HepG2 (cell line): ENCODE data around the gene ZNRF4. TPM values are rescaled to one million over a fixed set of nuclear protein-coding genes. Genes with fewer than 3 reads are reported as not detected.

Source experiments
- CBX5 ChIP-seq: sonication (generic); formaldehyde crosslinking; IDR thresholded peaks from 2 replicates; pipeline ENCODE4 v1.4.0; 2020; ENCODE audit warnings: missing genetic modification reagents, borderline replicate concordance
- CHD4 ChIP-seq: fragments of 200-600 bp; sonication (generic); IDR thresholded peaks from 2 replicates; pipeline ENCODE4 v1.7.0; 2017; ENCODE audit warnings: mild to moderate bottlenecking, low read length, borderline replicate concordance
- DBP ChIP-seq: sonication (generic); formaldehyde crosslinking; IDR thresholded peaks from 2 replicates; pipeline ENCODE4 v1.4.0; 2020; ENCODE audit warnings: missing genetic modification reagents; ENCODE audit errors: not compliant biosample characterization
- ETV6 ChIP-seq: sonication (generic); formaldehyde crosslinking; conservative IDR thresholded peaks from 2 replicates; pipeline ENCODE4 v1.4.0; 2020; ENCODE audit warnings: missing genetic modification reagents
- MEF2D ChIP-seq: sonication (generic); formaldehyde crosslinking; IDR thresholded peaks from 2 replicates; pipeline ENCODE4 v1.5.1; 2020; ENCODE audit warnings: mild to moderate bottlenecking, missing genetic modification reagents
- MTA1 ChIP-seq: sonication (generic); formaldehyde crosslinking; IDR thresholded peaks from 2 replicates; pipeline ENCODE4 v1.4.0; 2020; ENCODE audit warnings: missing genetic modification reagents, mild to moderate bottlenecking, borderline replicate concordance
- NCOA5 ChIP-seq: sonication (generic); formaldehyde crosslinking; IDR thresholded peaks from 2 replicates; pipeline ENCODE4 v1.4.0; 2020; ENCODE audit warnings: missing genetic modification reagents
- NFKB2 ChIP-seq: sonication (generic); formaldehyde crosslinking; IDR thresholded peaks from 2 replicates; pipeline ENCODE4 v1.4.0; 2020; ENCODE audit warnings: missing genetic modification reagents, borderline replicate concordance
- ONECUT2 ChIP-seq: sonication (generic); formaldehyde crosslinking; IDR thresholded peaks from 2 replicates; pipeline ENCODE4 v1.4.0; 2020; ENCODE audit warnings: missing genetic modification reagents
- PBX2 ChIP-seq: IDR thresholded peaks from 2 replicates; pipeline ENCODE4 v1.6.1; 2016; ENCODE audit warnings: control low read depth
- REL ChIP-seq: sonication (generic); formaldehyde crosslinking; conservative IDR thresholded peaks from 2 replicates; pipeline ENCODE4 v1.8.0; 2022; ENCODE audit warnings: mild to moderate bottlenecking, missing genetic modification reagents, moderate library complexity
- RNF2 ChIP-seq: fragments of 450-650 bp; conservative IDR thresholded peaks from 2 replicates; pipeline ENCODE4 v1.6.1; 2016; ENCODE audit warnings: low read depth
- TOPORS ChIP-seq: sonication (generic); formaldehyde crosslinking; IDR thresholded peaks from 2 replicates; pipeline ENCODE4 v1.8.0; 2023; ENCODE audit warnings: mild to moderate bottlenecking, missing genetic modification reagents
- ZEB1 ChIP-seq: IDR thresholded peaks from 2 replicates; pipeline ENCODE4 v1.6.1; 2012; ENCODE audit warnings: mild to moderate bottlenecking, low read depth, inconsistent platforms; ENCODE audit not compliant: insufficient replicate concordance
- ZNF101 ChIP-seq: sonication (generic); formaldehyde crosslinking; IDR thresholded peaks from 2 replicates; pipeline ENCODE4 v1.4.0; 2020; ENCODE audit warnings: mild to moderate bottlenecking, low read depth, missing genetic modification reagents, borderline replicate concordance
- ZNF143 ChIP-seq: sonication (generic); formaldehyde crosslinking; IDR thresholded peaks from 2 replicates; pipeline ENCODE4 v1.4.0; 2020; ENCODE audit warnings: missing genetic modification reagents
- ZNF264 ChIP-seq: sonication (generic); formaldehyde crosslinking; IDR thresholded peaks from 2 replicates; pipeline ENCODE4 v1.4.0; 2020; ENCODE audit warnings: missing genetic modification reagents
- ZNF510 ChIP-seq: sonication (generic); formaldehyde crosslinking; IDR thresholded peaks from 2 replicates; pipeline ENCODE4 v1.4.0; 2020; ENCODE audit warnings: low read depth, mild to moderate bottlenecking, missing genetic modification reagents
- ZNF557 ChIP-seq: sonication (generic); formaldehyde crosslinking; IDR thresholded peaks from 2 replicates; pipeline ENCODE4 v1.4.0; 2020; ENCODE audit warnings: missing genetic modification reagents
- ZNF687 ChIP-seq: sonication (generic); formaldehyde crosslinking; IDR thresholded peaks from 2 replicates; pipeline ENCODE4 v1.5.1; 2020; ENCODE audit warnings: mild to moderate bottlenecking, missing genetic modification reagents, moderate library complexity
- ZSCAN21 ChIP-seq: sonication (generic); formaldehyde crosslinking; IDR thresholded peaks from 2 replicates; pipeline ENCODE4 v1.8.0; 2022; ENCODE audit warnings: mild to moderate bottlenecking, missing genetic modification reagents, moderate library complexity, borderline replicate concordance
- ZZZ3 ChIP-seq: sonication (generic); formaldehyde crosslinking; IDR thresholded peaks from 2 replicates; pipeline ENCODE4 v1.4.0; 2020; ENCODE audit warnings: missing genetic modification reagents, mild to moderate bottlenecking, borderline replicate concordance
- polyA plus RNA-seq, 8 experiments: library from polyadenylated mRNA; depleted of rRNA in 3 of 8; stranded (reverse) in 7 of 8; unstranded in 1 of 8; fragments of >200 nt; fragmentation: Illumina TruSeq in 4 of 8; extraction: Trizol in 4 of 8; gene quantifications; 2 replicates each; pipeline versions ENCODE4 v1.2.1 to v1.2.3, GENCODE V29; 2011 to 2016; ENCODE audit warnings: low read depth in 4 of 8, missing spikeins in 1 of 8, mixed read lengths in 1 of 8; ENCODE audit not compliant: insufficient read depth in 1 of 8
- total RNA-seq, 5 experiments: library from RNA; depleted of rRNA; stranded (reverse); fragments of >200 nt; fragmentation: Illumina TruSeq; extraction: Trizol; gene quantifications; 2 replicates each; pipeline ENCODE4 v1.2.3, GENCODE V29; 2016; ENCODE audit warnings: low read depth in 1 of 5
- TF ChIP-seq, protein P1 (sequence below): sonication (generic); formaldehyde crosslinking; IDR thresholded peaks from 2 replicates; pipeline ENCODE4 v1.5.1; 2020; ENCODE audit warnings: missing genetic modification reagents, mild to moderate bottlenecking, borderline replicate concordance

Gene ZNRF4
- total and polyA plus RNA-seq, 2 of the 13 experiments (the other 11 are each of a cell fraction or from before 2014, with no cell fraction given), result not detected

- TF ChIP-seq ZSCAN21 (CRISPR knock-in tag), result no peak
- no peak for TF ChIP-seq MEF2D (CRISPR knock-in tag)
- no peak for TF ChIP-seq REL
- TF ChIP-seq NFKB2, result 0 out of 2 replicates have a peak, but pooled peaks have one; percentile 14
- no peak for TF ChIP-seq ZZZ3 (CRISPR knock-in tag)
- TF ChIP-seq RNF2, result no peak
- no peak for TF ChIP-seq ZNF143
- TF ChIP-seq ZEB1, result no peak
- no peak for TF ChIP-seq TOPORS (CRISPR knock-in tag)
- TF ChIP-seq ZNF687 (CRISPR knock-in tag), result 0 out of 2 replicates have a peak, but pooled peaks have one; percentile 12
- no peak for TF ChIP-seq ETV6
- TF ChIP-seq, protein P1, sequence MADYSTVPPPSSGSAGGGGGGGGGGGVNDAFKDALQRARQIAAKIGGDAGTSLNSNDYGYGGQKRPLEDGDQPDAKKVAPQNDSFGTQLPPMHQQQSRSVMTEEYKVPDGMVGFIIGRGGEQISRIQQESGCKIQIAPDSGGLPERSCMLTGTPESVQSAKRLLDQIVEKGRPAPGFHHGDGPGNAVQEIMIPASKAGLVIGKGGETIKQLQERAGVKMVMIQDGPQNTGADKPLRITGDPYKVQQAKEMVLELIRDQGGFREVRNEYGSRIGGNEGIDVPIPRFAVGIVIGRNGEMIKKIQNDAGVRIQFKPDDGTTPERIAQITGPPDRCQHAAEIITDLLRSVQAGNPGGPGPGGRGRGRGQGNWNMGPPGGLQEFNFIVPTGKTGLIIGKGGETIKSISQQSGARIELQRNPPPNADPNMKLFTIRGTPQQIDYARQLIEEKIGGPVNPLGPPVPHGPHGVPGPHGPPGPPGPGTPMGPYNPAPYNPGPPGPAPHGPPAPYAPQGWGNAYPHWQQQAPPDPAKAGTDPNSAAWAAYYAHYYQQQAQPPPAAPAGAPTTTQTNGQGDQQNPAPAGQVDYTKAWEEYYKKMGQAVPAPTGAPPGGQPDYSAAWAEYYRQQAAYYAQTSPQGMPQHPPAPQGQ (CRISPR knock-in tag), result no peak
- no peak for TF ChIP-seq ONECUT2 (CRISPR knock-in tag)
- no peak for TF ChIP-seq CBX5 (CRISPR knock-in tag)
- TF ChIP-seq ZNF510 (CRISPR knock-in tag), result no peak
- TF ChIP-seq ZNF557, result no peak
- no peak for TF ChIP-seq DBP (CRISPR knock-in tag)
- no peak for TF ChIP-seq CHD4
- peak; percentile 47; the same call in 1 of the 2 replicates for TF ChIP-seq MTA1 (CRISPR knock-in tag)
- TF ChIP-seq ZNF101 (CRISPR knock-in tag), result no peak
- TF ChIP-seq NCOA5 (CRISPR knock-in tag), result no peak
- no peak for TF ChIP-seq ZNF264 (CRISPR knock-in tag)
- TF ChIP-seq PBX2 (CRISPR knock-in tag), result no peak
Observed at GRCh38 chr19:5480427-5480836, 25.2 kb downstream of the ZNRF4 start (continued).
